Peyer's patch (tissue), 4 donors: Measurements from ENCODE around the gene RDH12.

Experiments
- POLR2A ChIP-seq, 2 donors: fragments of 450-650 bp; IDR thresholded peaks; one replicate each; pipeline ENCODE4 v1.5.1; 2017; ENCODE audit warnings: antibody characterized with exemption in 2 of 2, mild to moderate bottlenecking in 2 of 2, moderate library complexity in 2 of 2
- TF ChIP-seq, protein P1 (sequence below), 6 experiments: fragments of 450-650 bp in 4 of 6; fragments of 200-600 bp in 2 of 6; sonication (generic) in 1 of 6; IDR thresholded peaks; one replicate each; pipeline ENCODE4 v1.5.1; 2017 to 2019; ENCODE audit warnings: antibody characterized with exemption in 6 of 6, mild to moderate bottlenecking in 3 of 6, moderate library complexity in 1 of 6

DNA sequence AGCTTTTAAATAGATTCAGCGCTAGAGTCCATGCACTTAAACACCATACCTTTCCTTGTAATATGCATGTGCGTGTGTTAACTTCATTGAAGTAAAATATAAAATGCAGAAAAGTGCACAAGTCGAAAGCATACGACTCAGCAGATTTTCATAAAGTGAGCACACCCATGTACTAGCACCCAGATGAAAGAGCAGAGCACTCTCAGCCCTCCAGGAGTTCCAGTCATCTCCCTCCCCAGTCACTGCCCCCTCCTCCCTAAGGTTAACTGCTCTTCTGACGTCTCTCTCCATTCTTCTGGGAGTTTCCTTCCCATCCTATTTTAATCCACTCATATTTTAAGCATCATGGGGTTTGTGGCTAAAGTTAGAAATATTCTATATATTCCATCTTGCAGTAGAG, 20.2 kb downstream of the RDH12 start:
- TF ChIP-seq, protein P1, sequence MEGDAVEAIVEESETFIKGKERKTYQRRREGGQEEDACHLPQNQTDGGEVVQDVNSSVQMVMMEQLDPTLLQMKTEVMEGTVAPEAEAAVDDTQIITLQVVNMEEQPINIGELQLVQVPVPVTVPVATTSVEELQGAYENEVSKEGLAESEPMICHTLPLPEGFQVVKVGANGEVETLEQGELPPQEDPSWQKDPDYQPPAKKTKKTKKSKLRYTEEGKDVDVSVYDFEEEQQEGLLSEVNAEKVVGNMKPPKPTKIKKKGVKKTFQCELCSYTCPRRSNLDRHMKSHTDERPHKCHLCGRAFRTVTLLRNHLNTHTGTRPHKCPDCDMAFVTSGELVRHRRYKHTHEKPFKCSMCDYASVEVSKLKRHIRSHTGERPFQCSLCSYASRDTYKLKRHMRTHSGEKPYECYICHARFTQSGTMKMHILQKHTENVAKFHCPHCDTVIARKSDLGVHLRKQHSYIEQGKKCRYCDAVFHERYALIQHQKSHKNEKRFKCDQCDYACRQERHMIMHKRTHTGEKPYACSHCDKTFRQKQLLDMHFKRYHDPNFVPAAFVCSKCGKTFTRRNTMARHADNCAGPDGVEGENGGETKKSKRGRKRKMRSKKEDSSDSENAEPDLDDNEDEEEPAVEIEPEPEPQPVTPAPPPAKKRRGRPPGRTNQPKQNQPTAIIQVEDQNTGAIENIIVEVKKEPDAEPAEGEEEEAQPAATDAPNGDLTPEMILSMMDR (IDR thresholded peaks at IDR 0.05) = no peak
- TF ChIP-seq POLR2A (IDR thresholded peaks at IDR 0.05) = no peak
